ENCODE measurements around the gene LPIN1. TPM values are rescaled to one million over a fixed set of nuclear protein-coding genes. Genes with fewer than 3 reads are reported as not detected.

The LPIN1 gene
- total RNA-seq, 3 donors from 2014 or later: 30.3 to 40.0 (median 34.1) TPM

DNA sequence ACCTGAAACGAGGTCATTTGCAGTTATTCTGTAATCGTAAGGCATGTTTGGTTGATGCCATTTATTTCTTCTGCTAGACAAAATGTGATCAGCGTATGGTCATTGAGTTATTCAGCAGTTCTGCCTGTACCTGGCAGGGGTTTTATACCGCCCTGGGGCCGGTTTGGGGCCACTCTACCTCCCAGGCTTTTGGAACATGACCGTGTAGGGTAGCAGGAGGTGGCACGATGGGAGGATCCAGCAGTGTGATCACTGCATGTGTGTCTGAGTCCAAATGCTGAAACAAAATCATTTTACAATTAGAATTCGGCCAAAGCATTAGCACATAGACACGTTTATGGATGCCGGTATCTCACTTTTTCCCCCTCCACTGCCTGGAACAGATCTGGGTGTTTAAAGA, 26.7 kb downstream of the LPIN1 start:
- DNase-seq: no peak
- H3K36me3 Mint-ChIP-seq (ENCODE audit: insufficient read depth): peaks cover 44% of the 10 kb centered on the region
- H3K4me3 Mint-ChIP-seq: no peak overlapping the region
- no peak for ATAC-seq
- no peaks in the 10 kb centered on the region for H3K9me3 Mint-ChIP-seq
- H3K27me3 Mint-ChIP-seq (ENCODE audit: low read depth): no peaks in the 10 kb centered on the region
- H3K4me1 Mint-ChIP-seq (ENCODE audit: low read depth): peaks cover 41% of the 10 kb centered on the region

- Mint-ChIP-seq H3K4me1 (ENCODE audit: low read depth) (peaks cover 49% of the 10 kb centered on the region), H3K36me3 (ENCODE audit: insufficient read depth) (peaks cover 40% of the 10 kb centered on the region), H3K27me3 (ENCODE audit: low read depth) (no peaks in the 10 kb centered on the region), H3K9me3 (no peaks in the 10 kb centered on the region), H3K4me3 (no peak overlapping the region)
- DNase-seq (no peak), ATAC-seq (no peak)
Measured at GRCh38 chr2:11773747-11774525, 27.5 kb downstream of the LPIN1 start.

GRCh38 chr2:11774600-11774999, 28.2 kb downstream of the LPIN1 start:
- Mint-ChIP-seq H3K36me3 (ENCODE audit: insufficient read depth) (peaks cover 39% of the 10 kb centered on the region), H3K9me3 (no peaks in the 10 kb centered on the region), H3K4me1 (ENCODE audit: low read depth) (peaks cover 55% of the 10 kb centered on the region), H3K27me3 (ENCODE audit: low read depth) (no peaks in the 10 kb centered on the region), H3K4me3 (no peak overlapping the region)
- ATAC-seq: no peak
- no peak for DNase-seq

DNA sequence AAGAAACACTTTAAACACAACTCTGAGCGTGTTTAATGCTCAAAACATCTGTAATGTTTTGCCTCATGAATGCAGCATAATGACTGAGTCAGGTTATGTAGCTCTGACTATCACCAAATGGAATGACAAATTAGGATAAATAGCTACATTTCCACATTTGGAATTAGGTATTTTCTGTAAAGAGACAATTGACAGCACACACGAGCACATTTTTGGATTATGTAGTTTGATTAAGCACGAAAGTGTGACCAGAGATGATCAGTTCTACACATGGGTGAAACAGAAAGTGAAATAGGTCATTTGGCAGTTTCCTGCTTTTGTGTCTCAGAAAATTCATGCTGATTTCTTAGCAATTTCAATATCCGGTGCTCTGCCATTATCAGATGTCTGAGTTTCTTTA, 29.0 kb downstream of the LPIN1 start:
- DNase-seq: no peak
- Mint-ChIP-seq H3K27me3 (ENCODE audit: low read depth) (no peaks in the 10 kb centered on the region), H3K4me1 (ENCODE audit: low read depth) (peaks cover 54% of the 10 kb centered on the region)

DNA sequence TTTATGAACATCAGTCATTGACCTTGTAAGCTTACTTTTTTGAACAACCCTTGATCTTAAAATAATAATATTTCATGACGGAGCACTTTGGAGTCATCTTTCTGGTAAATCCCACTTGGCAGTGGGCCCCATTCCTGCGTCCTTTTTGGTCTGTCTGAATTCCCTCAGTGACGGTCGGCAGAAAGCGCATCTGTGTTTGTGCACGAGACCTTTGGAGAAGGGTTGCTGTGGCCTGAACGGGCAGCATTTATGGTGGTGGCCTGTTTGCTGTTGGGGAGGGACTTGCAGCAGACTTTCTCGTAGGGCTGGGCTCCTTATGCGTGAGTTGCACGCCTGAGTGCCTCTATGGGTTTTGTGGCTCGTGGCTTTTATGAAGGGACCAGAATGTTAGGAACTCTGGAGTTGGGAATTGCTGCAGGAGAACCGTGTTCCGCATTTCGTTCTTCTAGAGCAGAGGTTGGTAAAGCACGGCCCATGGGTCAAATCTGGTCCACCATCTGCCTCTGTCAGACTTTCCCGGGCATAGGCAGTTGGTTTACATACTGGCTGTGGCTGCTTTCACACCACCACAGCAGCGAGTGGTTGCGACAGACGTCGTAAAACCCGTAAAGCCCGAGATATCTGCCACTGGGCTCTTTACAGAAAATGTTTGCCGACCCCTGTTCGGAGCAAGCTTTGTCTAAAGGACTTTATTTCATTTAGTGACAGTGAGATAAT, 30.8 kb downstream of the LPIN1 start:
- H3K27me3 Mint-ChIP-seq (ENCODE audit: low read depth): no peaks in the 10 kb centered on the region
- peaks cover 52% of the 10 kb centered on the region for H3K4me1 Mint-ChIP-seq (ENCODE audit: low read depth)
- ATAC-seq (no peak), DNase-seq (no peak)
- peaks cover 36% of the 10 kb centered on the region for H3K36me3 Mint-ChIP-seq (ENCODE audit: insufficient read depth)
- H3K9me3 Mint-ChIP-seq: no peaks in the 10 kb centered on the region
- no peak overlapping the region for H3K4me3 Mint-ChIP-seq

More for the DNA sequence above, 29.0 kb downstream of the LPIN1 start:
- peak overlapping the region; percentile 65 for H3K4me3 Mint-ChIP-seq
- H3K9me3 Mint-ChIP-seq: no peaks in the 10 kb centered on the region
- H3K36me3 Mint-ChIP-seq (ENCODE audit: insufficient read depth): peaks cover 39% of the 10 kb centered on the region
- ATAC-seq: peak; percentile 72 to 77

- no peaks in the 10 kb centered on the region for H3K27me3 Mint-ChIP-seq (ENCODE audit: low read depth)
- H3K36me3 Mint-ChIP-seq (ENCODE audit: insufficient read depth): peaks cover 40% of the 10 kb centered on the region
- DNase-seq: no peak
- peak overlapping the region; percentile 65 for H3K4me3 Mint-ChIP-seq
- H3K4me1 Mint-ChIP-seq (ENCODE audit: low read depth): peaks cover 52% of the 10 kb centered on the region
- ATAC-seq: no peak
- H3K9me3 Mint-ChIP-seq: no peaks in the 10 kb centered on the region
Measured at GRCh38 chr2:11777886-11778415, 31.5 kb downstream of the LPIN1 start.

DNA sequence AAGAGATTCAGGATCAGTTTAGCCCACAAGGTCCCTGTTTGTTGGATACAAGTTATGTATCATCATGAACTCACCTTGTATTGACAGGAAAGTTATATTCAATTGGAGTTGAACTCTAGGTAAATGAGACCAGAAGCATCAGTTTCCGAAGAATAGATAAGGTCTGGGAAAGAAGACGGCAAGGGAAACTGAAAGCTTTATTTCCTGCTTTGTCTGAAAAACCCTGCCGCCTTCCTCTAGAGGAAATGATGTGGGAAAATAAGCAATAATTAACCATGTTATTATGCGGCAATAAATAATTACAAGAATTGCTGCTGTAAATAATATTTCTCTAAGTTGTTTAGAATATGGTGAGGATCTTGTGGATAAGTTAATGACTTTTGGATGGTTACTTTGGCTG, 32.0 kb downstream of the LPIN1 start:
- Mint-ChIP-seq H3K4me1 (ENCODE audit: low read depth) (peaks cover 52% of the 10 kb centered on the region), H3K27me3 (ENCODE audit: low read depth) (no peaks in the 10 kb centered on the region), H3K36me3 (ENCODE audit: insufficient read depth) (peaks cover 40% of the 10 kb centered on the region), H3K4me3 (peak overlapping the region; percentile 65), H3K9me3 (no peaks in the 10 kb centered on the region)
- DNase-seq (no peak), ATAC-seq (no peak)

GRCh38 chr2:11778923-11779757, 32.7 kb downstream of the LPIN1 start:
- Mint-ChIP-seq H3K36me3 (ENCODE audit: insufficient read depth) (peaks cover 33% of the 10 kb centered on the region), H3K27me3 (ENCODE audit: low read depth) (no peaks in the 10 kb centered on the region), H3K4me3 (peak overlapping the region; percentile 65), H3K9me3 (no peaks in the 10 kb centered on the region), H3K4me1 (ENCODE audit: low read depth) (peaks cover 45% of the 10 kb centered on the region)
- peak; percentile 90 to 91 for ATAC-seq
- DNase-seq: peak; percentile 91

- Mint-ChIP-seq H3K27me3 (ENCODE audit: low read depth) (no peaks in the 10 kb centered on the region), H3K36me3 (ENCODE audit: insufficient read depth) (peaks cover 42% of the 10 kb centered on the region), H3K4me3 (no peak overlapping the region), H3K4me1 (ENCODE audit: low read depth) (peaks cover 29% of the 10 kb centered on the region), H3K9me3 (no peaks in the 10 kb centered on the region)
- DNase-seq (no peak), ATAC-seq (no peak)
Measured at GRCh38 chr2:11781602-11782001, 35.2 kb downstream of the LPIN1 start.

GRCh38 chr2:11784280-11784679, 37.8 kb downstream of the LPIN1 start:
- no peak overlapping the region for H3K4me3 Mint-ChIP-seq
- H3K4me1 Mint-ChIP-seq (ENCODE audit: low read depth): peaks cover 6% of the 10 kb centered on the region
- no peak for DNase-seq
- no peaks in the 10 kb centered on the region for H3K27me3 Mint-ChIP-seq (ENCODE audit: low read depth)
- peaks cover 46% of the 10 kb centered on the region for H3K36me3 Mint-ChIP-seq (ENCODE audit: insufficient read depth)
- no peak for ATAC-seq
- no peaks in the 10 kb centered on the region for H3K9me3 Mint-ChIP-seq

DNA sequence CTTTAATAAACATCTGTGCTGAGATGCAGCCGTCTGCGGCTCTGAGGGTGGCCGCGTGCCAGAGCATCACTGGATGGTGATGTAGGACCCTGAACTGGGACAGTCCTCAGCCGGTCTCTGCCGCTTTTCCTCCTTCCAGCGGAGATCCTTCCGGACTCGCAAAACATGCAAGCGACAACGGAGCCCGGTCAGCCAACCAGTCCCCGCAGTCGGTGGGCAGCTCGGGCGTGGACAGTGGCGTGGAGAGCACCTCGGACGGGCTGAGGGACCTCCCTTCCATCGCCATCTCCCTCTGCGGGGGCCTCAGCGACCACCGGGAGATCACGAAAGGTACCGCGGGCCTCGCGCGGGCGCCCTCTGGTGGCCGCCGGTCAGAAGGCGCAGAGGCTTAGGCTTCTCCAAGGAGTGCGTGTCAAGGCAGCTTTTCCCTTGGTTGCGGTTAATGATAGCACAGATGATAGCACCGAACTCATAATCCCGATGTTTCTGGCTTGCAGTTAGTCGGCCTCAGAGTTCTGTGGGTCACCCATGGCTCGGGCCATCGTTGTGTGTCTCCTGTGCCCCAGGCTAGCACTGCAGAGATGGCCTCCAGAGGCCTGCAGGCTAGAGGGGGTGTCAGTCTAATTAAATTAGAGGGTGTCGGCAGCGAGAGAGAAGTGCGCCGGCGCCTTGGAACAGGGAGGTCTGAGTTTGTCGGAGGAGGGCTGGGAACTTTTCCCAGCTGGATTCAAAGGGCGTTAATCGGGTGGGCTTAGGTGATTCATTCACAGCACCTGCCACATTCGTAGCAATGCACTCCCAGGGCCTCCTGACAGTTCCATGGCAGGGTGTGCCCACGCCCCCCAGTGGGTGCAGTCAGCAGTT, 38.5 kb downstream of the LPIN1 start:
- Mint-ChIP-seq H3K4me1 (ENCODE audit: low read depth) (peaks cover 4% of the 10 kb centered on the region), H3K9me3 (no peaks in the 10 kb centered on the region), H3K27me3 (ENCODE audit: low read depth) (no peaks in the 10 kb centered on the region), H3K36me3 (ENCODE audit: insufficient read depth) (peaks cover 48% of the 10 kb centered on the region), H3K4me3 (no peak overlapping the region)
- peak; percentile 49 for DNase-seq
- ATAC-seq: peak; percentile 62 to 78

GRCh38 chr2:11785611-11785940, 39.1 kb downstream of the LPIN1 start:
- Mint-ChIP-seq H3K4me3 (no peak overlapping the region), H3K27me3 (ENCODE audit: low read depth) (no peaks in the 10 kb centered on the region), H3K4me1 (ENCODE audit: low read depth) (peaks cover 4% of the 10 kb centered on the region), H3K9me3 (no peaks in the 10 kb centered on the region), H3K36me3 (ENCODE audit: insufficient read depth) (peaks cover 53% of the 10 kb centered on the region)
- DNase-seq (no peak), ATAC-seq (no peak)

DNA sequence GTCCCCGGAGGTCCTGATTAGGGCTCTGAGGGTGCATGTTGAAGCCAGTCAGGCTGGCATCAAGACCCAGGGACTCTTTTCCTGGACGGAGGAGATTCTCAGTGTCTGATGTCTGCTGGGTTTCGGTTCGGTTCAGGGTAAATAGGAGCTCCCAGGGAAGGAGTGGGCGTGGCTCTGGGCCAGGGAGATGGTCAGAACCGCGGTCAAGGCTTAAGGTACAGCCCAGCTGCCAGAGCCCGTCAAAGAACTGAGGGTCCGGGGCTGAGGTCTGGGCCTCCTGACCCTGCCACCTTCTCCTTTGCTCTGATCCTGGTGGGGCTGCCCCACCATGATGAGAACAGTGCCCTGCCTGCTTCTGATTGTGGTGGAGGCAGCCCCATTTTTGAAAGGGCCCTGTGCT, 39.8 kb downstream of the LPIN1 start:
- DNase-seq: no peak
- peaks cover 57% of the 10 kb centered on the region for H3K36me3 Mint-ChIP-seq (ENCODE audit: insufficient read depth)
- peaks cover 5% of the 10 kb centered on the region for H3K4me1 Mint-ChIP-seq (ENCODE audit: low read depth)

More for the DNA sequence above, 39.8 kb downstream of the LPIN1 start:
- Mint-ChIP-seq H3K4me3 (no peak overlapping the region), H3K9me3 (no peaks in the 10 kb centered on the region), H3K27me3 (ENCODE audit: low read depth) (no peaks in the 10 kb centered on the region)
- ATAC-seq: no peak

Measured in activated T-cell treated with anti-CD3 and anti-CD28 coated beads, Interleukin-2, amount 50 U/mL, for 4 hours (primary cell).